CD14-positive monocyte (primary cell): ENCODE measurements around the gene ERC1. TPM values are rescaled to one million over a fixed set of nuclear protein-coding genes. Genes with fewer than 3 reads are reported as not detected.
"Not testable (repeated sequence)": the region's sequence is repeated elsewhere in the genome, so short reads cannot be mapped to it uniquely, and the experiment has no call there.

Experiments
- DNase-seq, 3 donors: peaks; one replicate each; pipeline ENCODE4 v3.0.0-alpha.2; 2011 to 2022
- H2AFZ ChIP-seq: 2 replicates; pipeline ENCODE4 v1.6.0; 2012; ENCODE audit warnings: mild to moderate bottlenecking, low read depth, low read length, inconsistent platforms; ENCODE audit not compliant: insufficient read depth, poor library complexity, severe bottlenecking
- H3K27ac ChIP-seq, 2 donors: 1 replicate in 1 of 2; 2 replicates in 1 of 2; pipeline ENCODE4 v1.5.1; 2012 to 2013; ENCODE audit warnings: low read length in 2 of 2, control low read depth in 1 of 2, inconsistent platforms in 1 of 2, low read depth in 1 of 2, mild to moderate bottlenecking in 1 of 2
- H3K27me3 ChIP-seq, 2 donors: one replicate each; pipeline versions ENCODE4 v1.6.0 to v1.6.1; 2011 to 2013; ENCODE audit warnings: low read length in 2 of 2; ENCODE audit not compliant: control insufficient read depth in 2 of 2, insufficient read depth in 2 of 2
- H3K36me3 ChIP-seq, 2 donors: replicated peaks in 1 of 2; 1 replicate in 1 of 2; 2 replicates in 1 of 2; pipeline versions ENCODE4 v1.5.1 to v1.6.1; 2012 to 2013; ENCODE audit warnings: low read length in 2 of 2, control low read depth in 1 of 2, inconsistent platforms in 1 of 2, mild to moderate bottlenecking in 1 of 2; ENCODE audit not compliant: insufficient read depth in 2 of 2, control insufficient read depth in 1 of 2
- H3K4me1 ChIP-seq, 2 donors: 1 replicate in 1 of 2; 2 replicates in 1 of 2; pipeline versions ENCODE4 v1.5.1 to v1.6.1; 2012 to 2013; ENCODE audit warnings: low read length in 2 of 2, control low read depth in 1 of 2, inconsistent platforms in 1 of 2, mild to moderate bottlenecking in 1 of 2, moderate library complexity in 1 of 2; ENCODE audit not compliant: insufficient read depth in 2 of 2, control insufficient read depth in 1 of 2
- H3K4me2 ChIP-seq: replicated peaks from 2 replicates; pipeline ENCODE3; 2012; ENCODE audit warnings: low read length, moderate library complexity, mild to moderate bottlenecking; ENCODE audit not compliant: poor library complexity, severe bottlenecking; ENCODE audit errors: extremely low read depth
- H3K4me3 ChIP-seq, 3 experiments: fragments of 200-600 bp in 1 of 3; sonication (generic) in 1 of 3; replicated peaks in 1 of 3; 1 replicate in 2 of 3; 2 replicates in 1 of 3; pipeline ENCODE4 v1.5.1; 2011 to 2013; ENCODE audit warnings: low read length in 3 of 3, mild to moderate bottlenecking in 3 of 3, control low read depth in 2 of 3, low read depth in 2 of 3, inconsistent platforms in 1 of 3, moderate library complexity in 1 of 3
- H3K79me2 ChIP-seq: 2 replicates; pipeline ENCODE4 v1.6.0; 2012; ENCODE audit warnings: mild to moderate bottlenecking, control low read depth, inconsistent platforms, low read length, moderate library complexity; ENCODE audit not compliant: insufficient read depth
- H3K9ac ChIP-seq: 2 replicates; pipeline ENCODE4 v1.6.0; 2017; ENCODE audit warnings: low read length, mild to moderate bottlenecking; ENCODE audit not compliant: insufficient read depth, poor library complexity, severe bottlenecking
- H3K9me3 ChIP-seq, 2 donors: replicated peaks in 1 of 2; 1 replicate in 1 of 2; 2 replicates in 1 of 2; pipeline versions ENCODE4 v1.5.1 to v1.6.1; 2012 to 2013; ENCODE audit warnings: low read length in 2 of 2, control low read depth in 1 of 2; ENCODE audit not compliant: control insufficient read depth in 1 of 2, insufficient read depth in 1 of 2
- H4K20me1 ChIP-seq: 2 replicates; pipeline ENCODE4 v1.6.0; 2012; ENCODE audit warnings: mild to moderate bottlenecking, low read length, control low read depth, moderate library complexity; ENCODE audit not compliant: insufficient read depth
- H3K27ac Mint-ChIP-seq, 7 donors: one replicate each; pipeline ENCODE4 v1.8.0; 2020; ENCODE audit warnings: mild to moderate bottlenecking in 7 of 7, mixed read lengths in 7 of 7, moderate library complexity in 6 of 7, inconsistent platforms in 2 of 7
- H3K27me3 Mint-ChIP-seq, 3 donors: one replicate each; pipeline ENCODE4 v1.8.0; 2021 to 2022; ENCODE audit warnings: low read depth in 3 of 3, mild to moderate bottlenecking in 3 of 3, mixed read lengths in 3 of 3, moderate library complexity in 3 of 3, inconsistent platforms in 1 of 3
- H3K36me3 Mint-ChIP-seq, 2 donors: one replicate each; pipeline ENCODE4 v1.8.0; 2020; ENCODE audit warnings: mixed read lengths in 2 of 2, inconsistent platforms in 1 of 2, mild to moderate bottlenecking in 1 of 2
- H3K4me1 Mint-ChIP-seq: one replicate; pipeline ENCODE4 v1.8.0; 2020; ENCODE audit warnings: mild to moderate bottlenecking, mixed read lengths
- H3K4me3 Mint-ChIP-seq, 2 donors: one replicate each; pipeline ENCODE4 v1.8.0; 2020; ENCODE audit warnings: mild to moderate bottlenecking in 2 of 2, mixed read lengths in 2 of 2, moderate library complexity in 1 of 2
- H3K9me3 Mint-ChIP-seq, 7 donors: one replicate each; pipeline ENCODE4 v1.8.0; 2020 to 2022; ENCODE audit warnings: mixed read lengths in 7 of 7, mild to moderate bottlenecking in 6 of 7, moderate library complexity in 6 of 7, inconsistent platforms in 2 of 7
- WGBS: methylation state at CpG from one replicate; pipeline ENCODE4 v1.1.5; 2013; ENCODE audit warnings: missing lambda C conversion rate; ENCODE audit not compliant: insufficient coverage; 5-methylcytosine and 5-hydroxymethylcytosine counted together
- intact Hi-C, 2 donors: fragments of 100-400 bp; cut with micrococcal nuclease; formaldehyde crosslinking; loops; one replicate each; pipeline versions ENCODE4 v1.15.0 to v1.15.1; 2023
- polyA plus RNA-seq, 3 donors: library from polyadenylated mRNA; depleted of rRNA in 1 of 3; unstranded in 2 of 3; stranded (reverse) in 1 of 3; fragments of 300-500 nt in 2 of 3; fragments of >200 nt in 1 of 3; fragmentation: Illumina TruSeq in 2 of 3; gene quantifications; 1 replicate in 2 of 3; 2 replicates in 1 of 3; pipeline ENCODE4 v1.2.3, GENCODE V29; 2012 to 2021
- TF ChIP-seq, protein P1 (sequence below): fragments of 200-600 bp; IDR thresholded peaks from one replicate; pipeline ENCODE4 v1.8.0; 2022; ENCODE audit warnings: antibody characterized with exemption, mild to moderate bottlenecking

Gene ERC1
- polyA plus RNA-seq, 3 donors, result 4.0 to 14.3 (median 5.1) TPM

DNA sequence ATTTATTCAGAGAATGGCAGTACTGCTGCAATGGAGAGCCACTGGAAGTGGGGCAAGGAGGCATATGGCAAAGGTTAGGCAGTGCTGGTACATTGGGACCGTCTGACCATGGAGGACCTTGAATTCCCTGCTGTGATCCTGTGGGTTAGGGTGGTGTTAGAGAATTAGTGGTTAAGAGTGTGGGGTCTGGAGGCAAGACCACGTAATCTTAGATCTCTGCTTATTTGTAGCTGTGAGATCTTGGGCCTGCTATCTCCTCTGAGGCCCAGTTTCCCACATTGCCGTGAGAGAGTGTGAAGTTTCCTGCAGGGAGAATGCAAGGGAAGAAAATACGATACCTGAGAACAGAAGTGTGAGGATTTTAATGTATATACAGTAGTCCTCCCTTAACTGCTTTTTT lies 147.7 kb downstream of the ERC1 start:
- Histone ChIP-seq H3K27me3 (no peaks in the 10 kb centered on the region), H3K27ac (no peak overlapping the region), H4K20me1 (no peaks in the 10 kb centered on the region), H3K9me3 (no peaks in the 10 kb centered on the region), H3K9ac (no peak overlapping the region), H3K36me3 (peaks cover 3 to 40% of the 10 kb centered on the region in 2 donors), H3K4me2 (no peak overlapping the region), H3K79me2 (no peaks in the 10 kb centered on the region), H2AFZ (no peak overlapping the region), H3K4me3 (no peak overlapping the region), H3K4me1 (no peaks in the 10 kb centered on the region)
- DNase-seq, result no peak
- H3K4me1 Mint-ChIP-seq, result no peaks in the 10 kb centered on the region
- WGBS, result 95% methylated on average over 4 of the region's 4 CpGs
- peaks cover 0 to 2% (median 0%) of the 10 kb centered on the region in 7 donors for H3K9me3 Mint-ChIP-seq
- no peak overlapping the region for H3K4me3 Mint-ChIP-seq
- no peaks in the 10 kb centered on the region for H3K27me3 Mint-ChIP-seq
- H3K36me3 Mint-ChIP-seq, result peaks cover 19 to 30% of the 10 kb centered on the region in 2 donors
- TF ChIP-seq, protein P1, sequence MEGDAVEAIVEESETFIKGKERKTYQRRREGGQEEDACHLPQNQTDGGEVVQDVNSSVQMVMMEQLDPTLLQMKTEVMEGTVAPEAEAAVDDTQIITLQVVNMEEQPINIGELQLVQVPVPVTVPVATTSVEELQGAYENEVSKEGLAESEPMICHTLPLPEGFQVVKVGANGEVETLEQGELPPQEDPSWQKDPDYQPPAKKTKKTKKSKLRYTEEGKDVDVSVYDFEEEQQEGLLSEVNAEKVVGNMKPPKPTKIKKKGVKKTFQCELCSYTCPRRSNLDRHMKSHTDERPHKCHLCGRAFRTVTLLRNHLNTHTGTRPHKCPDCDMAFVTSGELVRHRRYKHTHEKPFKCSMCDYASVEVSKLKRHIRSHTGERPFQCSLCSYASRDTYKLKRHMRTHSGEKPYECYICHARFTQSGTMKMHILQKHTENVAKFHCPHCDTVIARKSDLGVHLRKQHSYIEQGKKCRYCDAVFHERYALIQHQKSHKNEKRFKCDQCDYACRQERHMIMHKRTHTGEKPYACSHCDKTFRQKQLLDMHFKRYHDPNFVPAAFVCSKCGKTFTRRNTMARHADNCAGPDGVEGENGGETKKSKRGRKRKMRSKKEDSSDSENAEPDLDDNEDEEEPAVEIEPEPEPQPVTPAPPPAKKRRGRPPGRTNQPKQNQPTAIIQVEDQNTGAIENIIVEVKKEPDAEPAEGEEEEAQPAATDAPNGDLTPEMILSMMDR, result no peak
- no peak overlapping the region for H3K27ac Mint-ChIP-seq
- intact Hi-C loops, result no loop called here

DNA sequence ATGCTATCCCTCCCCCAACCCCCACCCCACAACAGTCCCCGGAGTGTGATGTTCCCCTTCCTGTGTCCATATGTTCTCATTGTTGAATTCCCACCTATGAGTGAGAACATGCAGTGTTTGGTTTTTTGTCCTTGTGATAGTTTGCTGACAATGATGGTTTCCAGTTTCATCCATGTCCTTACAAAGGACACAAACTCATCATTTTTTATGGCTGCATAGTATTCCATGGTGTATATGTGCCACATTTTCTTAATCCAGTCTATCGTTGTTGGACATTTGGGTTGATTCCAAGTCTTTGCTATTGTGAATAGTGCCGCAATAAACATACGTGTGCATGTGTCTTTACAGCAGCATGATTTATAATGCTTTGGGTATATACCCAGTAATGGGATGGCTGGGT lies 155.7 kb downstream of the ERC1 start:
- H3K4me1 Mint-ChIP-seq, result not testable (repeated sequence)

More for the DNA sequence above, 155.7 kb downstream of the ERC1 start:
- H3K36me3 Mint-ChIP-seq, result peaks cover 37 to 43% of the 10 kb centered on the region in 2 donors
- H3K79me2 ChIP-seq, DNase-seq, H3K4me2 ChIP-seq, H3K4me3 ChIP-seq, H4K20me1 ChIP-seq, H3K4me1 ChIP-seq, H3K27ac Mint-ChIP-seq, H3K9ac ChIP-seq, H3K27me3 ChIP-seq, H3K27me3 Mint-ChIP-seq, H2AFZ ChIP-seq, H3K4me3 Mint-ChIP-seq, intact Hi-C loops, H3K27ac ChIP-seq, H3K9me3 ChIP-seq, H3K9me3 Mint-ChIP-seq: not testable (repeated sequence)
- WGBS, result no CpG with 5 or more reads among the region's 4 CpGs
- H3K36me3 ChIP-seq, result peaks cover 11 to 25% of the 10 kb centered on the region in 2 donors
